Psoas muscle (tissue), 8 donors: ENCODE measurements around the gene TENM4. TPM values are rescaled to one million over a fixed set of nuclear protein-coding genes. Genes with fewer than 3 reads are reported as not detected.

Experiments used
- ATAC-seq, 4 donors: fragments of 200-7000 bp; cut with Tn5 transposase; one replicate each; pipeline ENCODE4 v1.9.1; 2020; ENCODE audit warnings: moderate library complexity in 3 of 4, mild to moderate bottlenecking in 2 of 4
- DNase-seq, 2 donors: peaks; one replicate each; pipeline ENCODE4 v3.0.0-alpha.2; 2020
- H3K27ac ChIP-seq: fragments of 200-600 bp; one replicate; pipeline ENCODE4 v1.8.0; 2022
- H3K27me3 ChIP-seq, 3 donors: fragments of 200-600 bp in 1 of 3; one replicate each; pipeline versions ENCODE4 v1.6.1 to v1.8.0; 2013 to 2022; ENCODE audit warnings: low read length in 2 of 3, mild to moderate bottlenecking in 2 of 3, moderate library complexity in 1 of 3; ENCODE audit not compliant: insufficient read depth in 3 of 3
- H3K36me3 ChIP-seq, 2 donors: fragments of 200-600 bp in 1 of 2; one replicate each; pipeline versions ENCODE4 v1.6.1 to v1.8.0; 2013 to 2022; ENCODE audit warnings: low read depth in 1 of 2, mild to moderate bottlenecking in 1 of 2, moderate library complexity in 1 of 2; ENCODE audit not compliant: insufficient read depth in 1 of 2
- H3K4me1 ChIP-seq: fragments of 200-600 bp; one replicate; pipeline ENCODE4 v1.8.0; 2022
- H3K4me3 ChIP-seq: fragments of 200-600 bp; one replicate; pipeline ENCODE4 v1.8.0; 2022; ENCODE audit warnings: mild to moderate bottlenecking
- H3K9me3 ChIP-seq: fragments of 200-600 bp; one replicate; pipeline ENCODE4 v1.8.0; 2022
- WGBS, 3 donors: extraction: QIAGEN DNeasy Blood & Tissue Kit; methylation state at CpG; one replicate each; pipeline versions ENCODE4 v1.1.6 to v1.1.7; 2013; 5-methylcytosine and 5-hydroxymethylcytosine counted together
- intact Hi-C, 2 donors: fragments of 100-400 bp; cut with DNase I; formaldehyde crosslinking; loops; one replicate each; pipeline versions ENCODE4 v1.11.0 to v1.14.2; 2022
- polyA plus RNA-seq, 3 donors: library from polyadenylated mRNA; stranded (reverse); fragments of 200-250 nt; gene quantifications; one replicate each; pipeline ENCODE4 v1.2.3, GENCODE V29; 2013
- total RNA-seq, 4 donors: library from RNA; stranded (reverse); fragmentation: NEBNext Ultra II Directional in 2 of 4; extraction: Animal tissue kit (Norgen Biotek cat#: 25700) in 2 of 4; gene quantifications; one replicate each; pipeline versions ENCODE4 v1.2.1 to v1.2.4, GENCODE V29; 2021 to 2023
- TF ChIP-seq, protein P1 (sequence below): fragments of 200-600 bp; IDR thresholded peaks from one replicate; pipeline ENCODE4 v1.8.0; 2022; ENCODE audit warnings: antibody characterized with exemption
- donor health status: healthy with polysubstance abuse.
- donor health status: DM: no; HTN: no; CAD: no; lungs with moderate emphysema.
- donor health status: Bipolar disorder and iron deficiency.
- donor health status: healthy.
- donor health status: DM: yes; HTN: yes; CAD: no.
- donor health status: DM: no; HTN: no; CAD: no.
- donor health status: DM: no; HTN: no; CAD: no.
- donor health status: DM: yes; HTN: yes; CAD: no.

The TENM4 gene
- total and polyA plus RNA-seq, 7 donors = 0.05 to 1.7 (median 0.48) TPM

- TF ChIP-seq, protein P1, sequence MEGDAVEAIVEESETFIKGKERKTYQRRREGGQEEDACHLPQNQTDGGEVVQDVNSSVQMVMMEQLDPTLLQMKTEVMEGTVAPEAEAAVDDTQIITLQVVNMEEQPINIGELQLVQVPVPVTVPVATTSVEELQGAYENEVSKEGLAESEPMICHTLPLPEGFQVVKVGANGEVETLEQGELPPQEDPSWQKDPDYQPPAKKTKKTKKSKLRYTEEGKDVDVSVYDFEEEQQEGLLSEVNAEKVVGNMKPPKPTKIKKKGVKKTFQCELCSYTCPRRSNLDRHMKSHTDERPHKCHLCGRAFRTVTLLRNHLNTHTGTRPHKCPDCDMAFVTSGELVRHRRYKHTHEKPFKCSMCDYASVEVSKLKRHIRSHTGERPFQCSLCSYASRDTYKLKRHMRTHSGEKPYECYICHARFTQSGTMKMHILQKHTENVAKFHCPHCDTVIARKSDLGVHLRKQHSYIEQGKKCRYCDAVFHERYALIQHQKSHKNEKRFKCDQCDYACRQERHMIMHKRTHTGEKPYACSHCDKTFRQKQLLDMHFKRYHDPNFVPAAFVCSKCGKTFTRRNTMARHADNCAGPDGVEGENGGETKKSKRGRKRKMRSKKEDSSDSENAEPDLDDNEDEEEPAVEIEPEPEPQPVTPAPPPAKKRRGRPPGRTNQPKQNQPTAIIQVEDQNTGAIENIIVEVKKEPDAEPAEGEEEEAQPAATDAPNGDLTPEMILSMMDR = no peak
- intact Hi-C loops = no loop called here
- H3K27ac ChIP-seq = no peak overlapping the region
- H3K9me3 ChIP-seq = no peaks in the 10 kb centered on the region
- H3K36me3 ChIP-seq = no peaks in the 10 kb centered on the region
- no peak overlapping the region for H3K4me3 ChIP-seq
- H3K4me1 ChIP-seq = no peaks in the 10 kb centered on the region
- ATAC-seq (no peak), DNase-seq (no peak)
- WGBS, 3 donors = 60 to 77% (median 61%) methylated on average over 1 of the region's 1 CpG
- H3K27me3 ChIP-seq = peaks cover 0 to 1% (median 0%) of the 10 kb centered on the region in 3 donors
Measured at GRCh38 chr11:79182794-79183193, 258.0 kb downstream of the TENM4 start.

GRCh38 chr11:79179087-79179486, 261.7 kb downstream of the TENM4 start:
- Histone ChIP-seq H3K4me3 (no peak overlapping the region), H3K9me3 (no peaks in the 10 kb centered on the region), H3K36me3 (no peaks in the 10 kb centered on the region), H3K4me1 (no peaks in the 10 kb centered on the region), H3K27ac (no peak overlapping the region), H3K27me3 (peaks cover 0 to 4% (median 0%) of the 10 kb centered on the region in 3 donors)
- no peak for ATAC-seq
- whole genome bisulfite sequencing, 3 donors = 38 to 51% (median 48%) methylated on average over 3 of the region's 3 CpGs
- TF ChIP-seq, protein P1 = no peak
- DNase-seq = no peak
- intact Hi-C loops = no loop called here

DNA sequence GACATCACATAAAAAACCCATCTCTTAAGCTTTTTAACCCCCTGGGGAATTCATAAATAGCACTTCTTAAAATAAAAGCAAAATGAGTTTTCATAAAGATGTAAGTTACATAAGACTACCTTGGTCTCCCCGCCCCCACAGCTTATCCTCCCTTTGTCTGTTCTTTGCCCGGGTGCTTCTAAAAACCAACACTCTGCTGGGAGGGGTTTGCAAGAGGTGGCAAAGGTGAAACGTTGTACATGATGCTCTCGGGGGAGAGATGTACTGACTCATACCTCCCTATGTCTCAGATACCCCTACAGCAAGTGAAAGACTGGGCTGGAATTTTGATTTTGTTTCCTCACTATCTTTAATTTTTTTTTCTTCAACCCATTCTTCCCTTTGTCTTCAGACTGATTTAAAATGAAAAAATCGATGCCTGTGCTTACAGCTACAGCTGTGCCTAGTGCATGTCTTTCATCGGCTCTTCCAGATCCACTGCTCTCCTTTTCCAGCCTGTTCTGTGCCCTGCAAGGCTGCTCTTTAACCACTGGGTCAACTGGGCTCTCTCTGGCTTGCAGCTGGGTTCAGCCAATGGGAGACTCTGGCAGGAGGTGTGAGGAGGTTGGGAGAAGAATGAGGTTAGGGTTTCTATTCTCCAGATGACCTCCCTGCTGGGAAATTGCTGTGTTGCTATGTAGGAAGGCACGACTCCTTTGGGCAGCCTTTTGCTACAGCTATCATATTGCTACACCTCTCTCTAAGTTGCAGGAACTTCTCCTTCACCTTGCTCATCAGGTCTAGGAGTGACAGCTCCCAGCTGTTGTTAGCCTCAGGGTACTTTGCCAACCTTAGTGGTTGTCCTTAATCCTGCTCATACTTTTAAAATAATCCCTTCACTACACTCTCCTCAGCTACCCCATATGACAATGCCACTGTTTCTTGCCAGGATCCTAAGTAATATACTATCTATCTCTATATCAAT, 266.5 kb downstream of the TENM4 start:
- no peak for DNase-seq
- TF ChIP-seq, protein P1 = no peak
- H3K4me1 ChIP-seq = no peaks in the 10 kb centered on the region
- WGBS, 3 donors = 27 to 36% (median 29%) methylated on average over 7 of the region's 7 CpGs
- H3K9me3 ChIP-seq = no peaks in the 10 kb centered on the region
- intact Hi-C loops = no loop called here
- peak overlapping the region; percentile 37 for H3K27ac ChIP-seq
- peaks cover 0 to 4% (median 0%) of the 10 kb centered on the region in 3 donors for H3K27me3 ChIP-seq
- H3K36me3 ChIP-seq = no peaks in the 10 kb centered on the region
- no peak overlapping the region for H3K4me3 ChIP-seq
- ATAC-seq = peak; percentile 80 to 88 (median 84)

DNA sequence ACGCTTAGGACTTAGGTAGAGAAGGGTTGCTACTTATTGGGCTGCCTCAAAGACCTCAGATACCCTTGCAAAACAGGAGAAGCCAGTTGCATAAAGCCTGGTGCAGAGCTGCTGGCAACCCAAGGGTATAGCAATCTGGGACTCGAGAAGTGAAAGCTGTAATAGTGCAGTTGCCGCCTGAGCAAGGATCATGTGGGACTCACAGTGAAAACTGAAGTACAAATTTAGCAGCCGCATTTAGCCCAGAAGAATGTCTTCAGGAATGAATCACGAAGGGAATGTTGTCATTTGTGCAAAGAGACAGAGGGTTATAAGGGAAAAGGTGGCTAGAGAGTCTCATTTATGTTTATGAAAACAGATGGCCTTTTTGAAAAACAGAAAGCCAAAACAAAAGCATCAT, 267.2 kb downstream of the TENM4 start:
- Histone ChIP-seq H3K4me1 (no peaks in the 10 kb centered on the region), H3K9me3 (no peaks in the 10 kb centered on the region), H3K36me3 (no peaks in the 10 kb centered on the region), H3K27me3 (peaks cover 0 to 4% (median 0%) of the 10 kb centered on the region in 3 donors), H3K4me3 (no peak overlapping the region), H3K27ac (peak overlapping the region; percentile 37)
- ATAC-seq (peak; percentile 75 to 94 (median 85)), DNase-seq (peak in 1 of 2 donors; percentile 28)
- TF ChIP-seq, protein P1 = no peak
- WGBS, 3 donors = 29 to 35% (median 33%) methylated on average over 5 of the region's 5 CpGs
- intact Hi-C loops = no loop called here
